ENCODE data around the gene FERMT3.
A peak's percentile ranks its signal among the peaks of the same experiment; 100 is the strongest.

Gene FERMT3

DNA sequence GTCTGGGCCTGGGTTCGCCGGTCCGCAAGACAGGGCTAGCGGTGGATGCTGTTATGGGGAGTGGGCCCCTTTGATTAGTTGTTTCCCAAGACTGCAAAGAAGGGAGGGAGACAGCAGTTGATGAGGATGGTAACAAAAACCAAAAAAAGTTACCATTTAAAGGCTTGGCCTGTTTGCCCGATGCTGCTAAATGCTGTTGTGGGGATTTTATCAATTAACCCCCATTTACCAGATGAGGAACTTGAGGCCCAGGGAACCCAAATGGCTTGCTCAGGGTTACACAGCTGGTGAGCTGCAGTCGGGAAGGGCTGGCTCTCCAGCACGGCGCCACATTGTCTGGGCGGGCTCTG is 16.1 kb downstream of the FERMT3 start:
- no peak for DNase-seq

DNA sequence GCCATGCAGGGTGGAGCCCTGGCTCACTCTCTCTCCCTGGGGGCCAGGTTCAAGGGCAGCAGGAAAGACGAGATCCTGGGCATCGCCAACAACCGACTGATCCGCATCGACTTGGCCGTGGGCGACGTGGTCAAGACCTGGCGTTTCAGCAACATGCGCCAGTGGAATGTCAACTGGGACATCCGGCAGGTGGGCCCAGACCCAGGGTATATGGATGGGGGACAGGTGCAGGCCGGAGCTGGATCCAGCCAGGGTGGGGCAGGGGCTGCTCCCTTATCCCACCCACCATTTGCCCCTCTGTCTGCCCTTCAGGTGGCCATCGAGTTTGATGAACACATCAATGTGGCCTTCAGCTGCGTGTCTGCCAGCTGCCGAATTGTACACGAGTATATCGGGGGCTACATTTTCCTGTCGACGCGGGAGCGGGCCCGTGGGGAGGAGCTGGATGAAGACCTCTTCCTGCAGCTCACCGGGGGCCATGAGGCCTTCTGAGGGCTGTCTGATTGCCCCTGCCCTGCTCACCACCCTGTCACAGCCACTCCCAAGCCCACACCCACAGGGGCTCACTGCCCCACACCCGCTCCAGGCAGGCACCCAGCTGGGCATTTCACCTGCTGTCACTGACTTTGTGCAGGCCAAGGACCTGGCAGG is 16.6 kb downstream of the FERMT3 start:
- DNase-seq, result no peak

DNA sequence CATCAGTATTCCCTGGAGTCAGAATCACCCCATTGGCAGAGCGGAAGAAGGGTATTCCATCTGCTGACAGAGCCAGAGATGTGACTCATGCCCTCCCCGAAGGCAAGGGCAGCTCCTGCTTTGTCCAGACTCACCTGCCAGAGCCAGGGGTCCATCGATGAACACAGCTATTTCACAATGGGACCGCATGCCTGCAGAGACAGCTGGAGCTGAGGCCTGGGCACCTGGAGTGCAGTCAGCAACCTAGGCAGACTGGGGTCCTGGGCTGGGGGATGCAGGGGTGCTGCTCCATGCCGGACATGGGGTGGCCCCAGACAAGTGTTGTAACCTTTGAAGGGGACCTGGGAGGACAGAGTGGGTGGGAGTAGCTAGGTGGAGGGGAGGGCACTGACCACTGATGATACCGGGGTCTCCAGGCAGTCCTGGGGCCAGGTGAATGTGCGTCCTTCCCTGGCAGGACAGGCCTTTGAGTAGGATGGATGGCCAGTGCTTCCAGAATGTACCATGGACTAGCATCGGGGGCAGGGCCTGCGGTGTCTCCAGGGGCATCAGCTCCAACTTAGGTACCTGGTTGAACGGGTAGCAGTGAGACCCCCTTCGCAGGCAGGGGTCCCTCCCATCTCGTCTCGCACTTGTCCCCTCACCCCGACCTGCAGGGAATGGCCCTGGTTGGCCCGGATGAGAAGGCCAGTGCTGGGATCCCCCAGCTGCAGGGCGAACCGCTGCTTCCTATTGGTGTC is 17.8 kb downstream of the FERMT3 start:
- DNase-seq, result no peak

DNA sequence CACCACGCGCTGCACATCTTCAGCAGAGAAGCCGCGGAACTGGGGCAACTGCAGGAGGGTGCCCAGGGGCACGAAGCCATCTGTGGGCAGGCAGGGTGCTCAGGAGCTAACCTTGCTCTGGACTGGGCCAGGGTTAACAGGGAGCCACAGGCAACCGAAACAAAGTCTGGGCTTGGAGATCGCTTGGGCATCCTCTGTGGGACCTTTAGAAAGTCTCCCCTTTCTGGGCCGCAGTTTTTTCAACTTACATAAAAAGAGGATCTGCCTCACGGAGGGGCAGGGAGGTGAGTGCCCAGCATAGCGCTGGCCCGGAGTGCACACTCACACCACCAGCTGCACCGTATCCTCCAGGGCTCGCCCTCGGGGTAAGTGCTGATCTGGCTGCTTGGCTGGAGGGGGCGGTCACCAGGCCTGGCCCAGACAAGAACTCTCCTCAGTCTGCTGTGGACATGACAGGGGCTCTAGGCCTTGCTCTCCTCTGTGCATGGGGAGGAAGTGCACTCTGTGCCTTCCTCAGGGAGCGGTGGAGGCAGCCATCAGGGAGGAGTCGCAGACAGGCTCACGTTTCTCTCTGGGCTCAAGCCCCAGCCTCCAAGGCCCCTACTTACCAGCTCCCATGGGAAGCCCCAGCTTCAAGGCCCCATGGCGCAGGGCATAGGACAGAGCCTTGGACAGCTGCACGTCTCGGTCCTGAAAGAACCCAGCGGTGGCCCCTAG is 18.5 kb downstream of the FERMT3 start:
- no peak for DNase-seq

DNA sequence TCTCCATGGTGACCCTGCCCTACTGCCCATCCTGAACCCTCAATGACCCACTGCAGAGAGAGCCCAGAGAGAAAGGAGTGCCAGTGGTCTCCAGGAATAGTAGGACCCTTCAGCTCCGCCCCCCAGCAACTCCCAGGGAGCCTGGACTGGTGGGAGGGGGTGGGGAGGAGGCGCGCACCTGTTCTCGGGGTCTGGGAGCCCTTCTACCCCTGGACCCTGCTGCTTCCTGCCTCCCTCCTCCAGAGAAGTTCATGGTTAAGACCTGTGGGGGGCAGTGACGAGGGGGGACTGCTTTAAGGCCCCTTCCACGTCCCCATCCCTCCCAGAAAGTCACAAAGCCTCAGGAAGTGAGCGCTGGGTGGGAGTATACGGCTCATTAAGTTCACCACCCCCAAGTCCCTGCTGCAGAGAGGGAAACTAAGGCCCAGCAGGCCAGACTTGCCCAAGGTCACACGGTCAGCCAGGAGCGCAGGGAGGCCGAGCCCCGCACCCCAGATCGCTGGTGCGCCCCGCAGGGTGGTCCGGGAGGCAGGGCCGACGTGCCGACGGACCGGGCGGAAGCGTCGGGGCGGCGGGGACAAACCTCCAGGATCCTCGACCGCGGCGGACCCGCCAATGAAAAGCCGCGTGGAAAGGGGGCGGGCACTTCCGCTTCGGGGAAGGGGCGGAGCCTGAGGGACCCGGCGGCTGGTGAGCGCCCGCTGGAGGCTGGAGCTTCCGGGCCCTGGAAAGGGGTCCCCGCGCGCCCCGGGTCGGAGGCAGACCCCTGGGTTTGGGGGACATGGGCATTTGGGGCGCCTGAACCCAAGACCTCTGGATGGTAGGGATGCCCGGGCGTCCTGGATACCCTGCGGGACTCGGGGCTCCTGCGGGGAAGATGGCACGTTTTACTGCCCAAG is 19.3 kb downstream of the FERMT3 start, which contains the start of the genes NUDT22 and TRPT1:
NUDT22 (plus strand) TSS at position 667 of the 899 bp plus-strand sequence. CDS start 379 bp downstream, outside the sequence.
TRPT1 (minus strand) TSS at position 579 of the 899 bp plus-strand sequence; CDS start at position 253, 326 bp downstream.
- peak; percentile 89 for DNase-seq

DNA sequence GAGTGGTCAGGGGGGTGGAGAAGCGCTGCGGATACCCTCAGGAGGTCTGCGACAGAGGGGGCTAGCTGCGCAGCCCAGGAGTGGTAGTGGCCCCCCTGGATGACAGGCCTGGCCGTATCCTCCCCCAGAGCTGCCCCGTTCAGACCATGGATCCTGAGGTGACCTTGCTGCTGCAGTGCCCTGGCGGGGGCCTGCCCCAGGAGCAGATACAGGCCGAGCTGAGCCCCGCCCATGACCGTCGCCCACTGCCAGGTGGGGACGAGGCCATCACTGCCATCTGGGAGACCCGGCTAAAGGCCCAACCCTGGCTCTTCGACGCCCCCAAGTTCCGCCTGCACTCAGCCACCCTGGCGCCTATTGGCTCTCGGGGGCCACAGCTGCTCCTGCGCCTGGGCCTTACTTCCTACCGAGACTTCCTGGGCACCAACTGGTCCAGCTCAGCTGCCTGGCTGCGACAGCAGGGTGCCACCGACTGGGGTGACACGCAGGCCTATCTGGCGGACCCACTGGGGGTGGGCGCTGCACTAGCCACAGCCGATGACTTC is 20.1 kb downstream of the FERMT3 start:
- DNase-seq, result peak; percentile 52

DNA sequence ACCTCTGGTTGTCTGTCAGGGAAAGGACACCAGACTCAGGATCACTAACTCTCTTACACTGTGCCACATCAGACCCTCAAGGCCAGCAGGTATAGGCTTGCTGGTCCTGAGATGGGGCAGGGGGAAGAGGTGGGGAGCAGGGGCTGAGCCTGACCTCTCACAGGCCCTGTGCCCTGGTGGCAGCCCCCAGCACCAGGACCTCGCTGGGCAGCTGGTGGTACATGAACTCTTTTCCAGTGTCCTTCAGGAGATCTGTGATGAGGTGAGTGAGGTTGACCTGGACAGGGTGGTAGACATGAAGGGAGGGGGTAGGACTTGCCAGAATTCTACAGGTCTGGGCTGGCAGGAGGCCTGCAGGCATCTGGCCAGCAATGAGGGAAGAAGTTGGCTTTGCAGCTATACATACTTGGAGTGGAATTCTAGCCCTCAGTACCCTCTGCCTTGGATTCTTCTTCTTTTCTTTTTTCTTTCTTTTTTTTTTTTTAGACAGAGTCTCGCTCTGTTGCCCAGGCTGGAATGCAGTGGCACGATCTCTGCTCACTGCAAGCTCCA is 21.0 kb downstream of the FERMT3 start:
- no peak for DNase-seq

DNA sequence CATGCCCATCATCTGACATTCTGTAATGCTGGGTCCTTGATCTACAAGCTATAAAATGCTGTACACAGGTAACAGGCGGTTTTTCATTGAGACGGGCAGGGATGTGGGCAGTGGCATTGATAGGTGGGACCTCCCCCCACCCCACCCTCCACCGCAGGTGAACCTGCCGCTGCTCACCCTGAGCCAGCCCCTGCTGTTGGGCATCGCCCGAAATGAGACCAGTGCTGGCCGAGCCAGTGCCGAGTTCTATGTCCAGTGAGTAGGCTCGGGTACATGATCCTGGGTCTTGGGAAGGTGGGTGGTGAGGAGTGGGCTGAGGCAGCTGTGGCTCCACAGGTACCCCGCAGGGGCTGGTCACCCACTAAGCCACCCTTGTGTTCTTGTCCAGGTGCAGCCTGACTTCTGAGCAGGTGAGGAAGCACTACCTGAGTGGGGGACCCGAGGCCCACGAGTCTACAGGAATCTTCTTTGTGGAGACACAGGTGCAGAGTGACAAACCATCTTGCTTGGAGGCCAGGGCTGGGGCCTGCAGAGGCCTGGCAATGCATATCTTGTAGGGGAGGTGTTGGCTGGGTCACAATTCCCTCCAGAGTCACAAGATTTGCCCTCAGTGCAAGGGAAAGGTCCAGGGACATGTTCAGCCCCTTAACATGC is 22.7 kb downstream of the FERMT3 start:
- no peak for DNase-seq

DNA sequence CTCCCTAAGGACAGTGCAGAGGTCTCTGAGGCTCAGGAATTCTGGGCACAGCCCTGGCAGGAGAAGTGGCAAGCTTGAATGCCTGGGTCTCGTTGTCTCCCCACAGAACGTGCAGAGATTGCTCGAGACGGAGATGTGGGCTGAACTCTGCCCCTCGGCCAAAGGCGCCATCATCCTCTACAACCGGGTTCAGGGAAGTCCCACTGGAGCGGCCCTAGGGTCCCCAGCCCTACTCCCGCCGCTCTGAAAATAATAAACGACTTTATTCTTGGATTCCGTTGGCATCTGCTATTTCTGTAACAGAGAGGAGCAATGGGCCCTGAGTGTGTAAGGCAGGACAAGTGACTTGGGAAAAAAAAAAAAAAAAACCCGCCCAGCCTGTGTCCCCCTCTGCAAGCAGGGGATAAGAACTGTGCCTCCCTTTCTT is 23.2 kb downstream of the FERMT3 start:
- no peak for DNase-seq

DNA sequence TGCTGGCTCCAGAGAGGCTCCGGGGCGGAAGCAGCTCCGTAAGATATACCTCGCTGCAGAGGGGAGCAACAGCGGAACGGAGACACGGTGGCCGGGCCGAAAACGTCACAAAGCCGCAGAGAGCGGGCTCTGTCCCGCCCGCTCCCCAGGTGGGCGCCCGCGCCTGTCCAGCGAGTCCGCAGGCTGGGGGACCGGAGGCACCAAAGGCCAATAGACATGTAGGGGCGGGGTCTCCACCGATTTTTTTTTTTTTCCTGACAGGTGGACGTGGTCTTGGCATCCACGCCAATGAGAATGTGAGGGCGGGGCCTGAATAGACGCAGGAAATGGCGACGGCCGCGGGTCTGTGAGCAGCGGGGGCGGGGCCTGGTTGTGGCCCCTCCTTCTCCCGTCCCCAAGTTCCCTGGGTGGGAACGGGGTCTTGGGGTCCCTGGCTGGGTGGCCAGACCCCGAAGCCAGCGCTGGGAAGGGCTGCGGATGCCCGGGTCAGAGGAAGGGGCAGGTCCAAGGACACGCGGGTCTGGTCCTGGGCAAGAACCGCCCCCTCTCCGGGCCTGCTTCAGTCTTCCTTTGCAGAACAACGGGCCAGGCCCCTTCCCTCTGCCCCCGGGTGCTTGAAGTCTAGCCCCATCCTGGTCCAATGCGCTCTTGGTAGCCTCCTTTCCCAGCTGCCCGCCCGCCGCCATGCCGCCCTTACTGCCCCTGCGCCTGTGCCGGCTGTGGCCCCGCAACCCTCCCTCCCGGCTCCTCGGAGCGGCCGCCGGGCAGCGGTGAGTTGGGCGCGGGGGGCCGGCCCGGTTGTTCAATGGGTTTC is 23.9 kb downstream of the FERMT3 start, which contains the start of gene DNAJC4:
DNAJC4 (plus strand) TSS at position 378 of the 814 bp plus-strand sequence; CDS start at position 685, 307 bp downstream.
- DNase-seq, result peak; percentile 91

DNA sequence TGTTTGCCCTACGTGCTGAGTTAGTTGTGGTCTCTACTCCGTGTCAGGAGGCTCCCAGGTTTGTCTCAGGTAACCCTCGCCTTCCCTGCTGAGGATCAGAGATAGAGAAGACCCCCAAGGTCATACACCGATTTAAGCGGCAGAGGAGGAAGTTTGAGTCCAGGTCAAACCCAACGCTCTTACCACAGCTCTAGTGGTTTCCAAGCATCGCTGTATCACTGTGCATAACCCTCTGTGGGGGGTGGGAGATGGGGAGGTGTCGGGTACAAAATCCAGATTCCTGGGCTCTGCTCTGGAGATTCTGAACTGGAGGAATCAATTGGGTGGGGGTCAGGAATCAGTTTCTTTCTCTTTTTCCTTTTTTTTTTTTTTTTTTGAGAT is 24.5 kb downstream of the FERMT3 start:
- no peak for DNase-seq

DNA sequence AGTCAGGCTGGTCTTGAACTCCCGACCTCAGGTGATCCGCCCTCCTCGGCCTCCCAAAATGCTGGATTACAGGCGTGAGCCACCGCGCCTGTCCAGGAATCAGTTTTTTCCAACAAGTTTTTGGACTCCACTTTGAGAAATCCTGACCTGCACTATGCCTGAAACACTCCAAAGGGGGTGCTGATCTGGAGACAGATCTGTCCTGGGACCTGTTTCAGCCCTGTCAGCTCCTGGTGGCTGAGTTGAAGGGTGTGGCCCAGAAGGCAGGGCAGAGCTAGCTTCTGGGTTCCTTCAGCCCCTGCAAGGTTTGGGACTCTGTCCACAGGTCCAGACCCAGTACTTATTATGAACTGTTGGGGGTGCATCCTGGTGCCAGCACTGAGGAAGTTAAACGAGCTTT is 25.0 kb downstream of the FERMT3 start:
- no peak for DNase-seq

DNA sequence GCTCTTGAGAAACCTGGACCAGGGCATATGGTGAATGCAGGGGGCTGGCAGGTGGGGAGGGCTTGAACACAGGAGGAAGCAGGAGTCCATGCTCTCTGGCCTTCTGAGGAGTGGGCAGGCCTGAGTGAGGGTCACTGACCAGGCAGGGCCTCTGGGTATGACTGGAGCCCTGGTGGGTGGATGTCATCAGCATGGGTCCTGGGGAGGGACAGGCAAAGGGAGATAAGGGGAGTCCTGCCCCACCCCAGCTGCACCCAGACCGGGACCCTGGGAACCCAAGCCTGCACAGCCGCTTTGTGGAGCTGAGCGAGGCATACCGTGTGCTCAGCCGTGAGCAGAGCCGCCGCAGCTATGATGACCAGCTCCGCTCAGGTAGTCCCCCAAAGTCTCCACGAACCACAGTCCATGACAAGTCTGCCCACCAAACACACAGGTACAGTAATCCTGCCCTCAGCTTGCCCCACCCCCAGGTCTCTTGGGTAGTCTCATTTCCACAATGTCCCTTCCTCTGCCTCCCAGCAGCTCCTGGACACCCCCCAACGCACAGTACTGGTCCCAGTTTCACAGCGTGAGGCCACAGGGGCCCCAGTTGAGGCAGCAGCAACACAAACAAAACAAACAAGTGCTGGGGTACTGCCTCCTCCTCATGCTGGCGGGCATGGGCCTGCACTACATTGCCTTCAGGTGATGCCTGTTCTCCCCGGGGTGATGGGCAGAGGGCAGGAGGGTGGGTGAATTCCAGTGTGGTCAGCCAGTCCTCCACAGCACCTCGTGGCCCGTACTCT is 25.9 kb downstream of the FERMT3 start:
- no peak for DNase-seq

DNA sequence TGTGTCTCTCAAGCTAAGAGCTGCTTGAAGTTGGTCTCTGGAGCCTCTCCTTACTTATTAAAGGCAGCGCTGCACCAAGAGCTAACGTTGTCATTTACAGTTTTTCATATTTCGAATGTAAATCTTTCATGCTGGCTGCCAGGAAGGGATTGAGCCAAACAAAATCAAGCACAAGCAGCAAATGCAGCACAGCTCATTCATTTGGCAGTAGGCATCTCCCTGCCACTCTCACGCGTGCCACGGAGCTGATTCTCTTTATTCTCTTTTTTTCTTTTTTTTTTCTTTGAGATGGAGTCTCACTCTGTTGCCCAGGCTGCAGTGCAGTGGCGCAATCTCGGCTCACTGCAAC is 26.4 kb downstream of the FERMT3 start:
- DNase-seq, result no peak

DNA sequence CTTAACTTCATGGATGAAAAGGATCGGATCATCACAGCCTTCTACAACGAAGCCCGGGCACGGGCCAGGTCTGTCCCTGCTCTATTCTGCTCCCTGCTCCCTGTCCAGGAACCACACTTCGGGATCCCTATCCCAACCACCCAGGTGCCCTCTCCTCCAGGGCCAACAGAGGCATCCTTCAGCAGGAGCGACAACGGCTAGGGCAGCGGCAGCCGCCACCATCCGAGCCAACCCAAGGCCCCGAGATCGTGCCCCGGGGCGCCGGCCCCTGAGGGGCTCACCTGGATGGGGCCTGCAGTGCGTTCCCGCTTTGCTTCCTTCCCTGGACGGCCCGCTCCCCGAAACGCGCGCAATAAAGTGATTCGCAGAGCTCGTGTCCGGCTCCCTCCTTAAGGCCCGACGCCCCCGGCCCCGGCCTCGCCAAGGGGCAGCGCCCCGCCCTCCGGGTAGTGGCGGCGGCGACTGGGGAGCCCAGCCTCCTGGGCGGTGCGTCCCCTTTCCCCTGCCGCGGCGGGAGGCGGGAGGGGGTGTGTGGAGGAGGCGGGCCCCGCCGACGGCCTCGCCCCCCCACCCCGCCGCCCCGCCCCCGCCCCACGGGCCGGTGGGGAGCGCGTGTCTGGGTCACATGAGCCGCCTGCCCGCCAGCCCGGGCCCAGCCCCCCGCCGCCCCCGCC is 27.5 kb downstream of the FERMT3 start, which contains the start of gene VEGFB:
VEGFB (plus strand) TSS at position 672 of the 674 bp plus-strand sequence. CDS start 250 bp downstream, outside the sequence.
- peak; percentile 63 for DNase-seq

DNA sequence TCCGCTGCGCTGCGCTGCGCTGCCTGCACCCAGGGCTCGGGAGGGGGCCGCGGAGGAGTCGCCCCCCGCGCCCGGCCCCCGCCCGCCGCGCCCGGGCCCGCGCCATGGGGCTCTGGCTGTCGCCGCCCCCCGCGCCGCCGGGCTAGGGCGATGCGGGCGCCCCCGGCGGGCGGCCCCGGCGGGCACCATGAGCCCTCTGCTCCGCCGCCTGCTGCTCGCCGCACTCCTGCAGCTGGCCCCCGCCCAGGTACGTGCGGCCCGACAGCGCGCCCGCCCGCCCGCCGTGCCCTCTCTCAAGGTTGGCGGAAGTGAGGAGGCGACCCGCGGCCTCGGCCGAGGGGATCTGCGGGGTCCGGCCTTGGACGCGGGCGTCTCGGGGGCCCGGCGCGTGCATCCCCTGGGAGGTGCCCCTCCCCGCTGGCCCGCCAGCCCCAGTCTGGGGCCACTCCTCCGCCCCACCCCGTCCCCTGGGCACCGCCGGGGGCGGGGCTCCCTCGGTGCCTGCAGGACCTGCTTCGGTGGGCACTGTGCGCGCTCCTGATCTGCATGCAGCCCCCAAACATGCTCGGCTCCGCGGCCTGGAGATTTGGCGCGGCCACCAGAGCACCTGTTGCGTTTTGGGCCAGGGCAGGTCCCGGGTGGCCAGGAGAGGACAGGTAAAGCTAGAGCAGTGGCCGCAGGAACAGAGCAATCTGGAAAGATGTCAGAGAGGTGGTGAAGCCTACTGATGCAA is 28.3 kb downstream of the FERMT3 start:
- DNase-seq, result peak; percentile 59

DNA sequence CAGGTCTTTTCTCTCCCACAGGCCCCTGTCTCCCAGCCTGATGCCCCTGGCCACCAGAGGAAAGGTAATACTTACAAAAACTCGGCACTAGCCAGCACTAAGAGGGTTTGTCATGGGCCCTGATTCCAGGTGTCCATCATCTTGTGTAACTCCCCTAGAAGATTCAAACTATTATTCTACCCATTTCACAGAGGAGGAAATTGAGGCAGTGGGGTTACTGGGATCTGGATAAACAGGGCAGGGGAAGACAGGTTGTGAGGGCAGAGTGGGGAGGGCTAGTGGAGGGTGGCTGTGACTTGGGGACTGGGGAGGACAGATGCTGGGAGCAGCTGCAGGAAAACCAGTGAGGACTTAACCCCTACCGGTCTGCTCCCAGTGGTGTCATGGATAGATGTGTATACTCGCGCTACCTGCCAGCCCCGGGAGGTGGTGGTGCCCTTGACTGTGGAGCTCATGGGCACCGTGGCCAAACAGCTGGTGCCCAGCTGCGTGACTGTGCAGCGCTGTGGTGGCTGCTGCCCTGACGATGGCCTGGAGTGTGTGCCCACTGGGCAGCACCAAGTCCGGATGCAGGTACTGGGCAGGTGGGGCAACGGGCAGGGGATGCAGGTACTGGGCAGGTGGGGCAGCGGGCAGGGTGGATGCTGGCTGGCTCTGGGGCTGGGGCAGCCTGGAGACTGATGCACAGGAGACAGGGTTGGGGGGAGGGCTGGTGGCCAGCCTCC is 29.1 kb downstream of the FERMT3 start:
- no peak for DNase-seq
